ENCODE measurements around the gene GID8. TPM values are rescaled to one million over a fixed set of nuclear protein-coding genes. Genes with fewer than 3 reads are reported as not detected.

Gene GID8
- total RNA-seq, 2 donors from 2014 or later = 16.8 to 18.7 TPM

- Histone ChIP-seq H3K4me3 (peak overlapping the region; percentile 54 to 58), H3K36me3 (no peaks in the 10 kb centered on the region), H3K27me3 (no peaks in the 10 kb centered on the region), H3K9me3 (no peaks in the 10 kb centered on the region), H3K4me1 (peaks cover 0 to 53% of the 10 kb centered on the region in 2 donors), H3K27ac (peak overlapping the region; percentile 84 to 86)
- DNase-seq (ENCODE audit: low spot score) = no peak
- no peak for TF ChIP-seq CTCF (IDR thresholded peaks at IDR 0.05)
These were observed 9.6 kb upstream of the GID8 start for GRCh38 chr20:62928246-62928939.

GRCh38 chr20:62929051-62929538, 8.9 kb upstream of the GID8 start:
- DNase-seq (ENCODE audit: low spot score) = no peak
- Histone ChIP-seq H3K27me3 (no peaks in the 10 kb centered on the region), H3K27ac (peak overlapping the region; percentile 84 to 86), H3K4me3 (peak overlapping the region; percentile 54 to 58), H3K4me1 (peaks cover 0 to 50% of the 10 kb centered on the region in 2 donors), H3K36me3 (no peaks in the 10 kb centered on the region), H3K9me3 (no peaks in the 10 kb centered on the region)
- no peak for TF ChIP-seq CTCF (IDR thresholded peaks at IDR 0.05)

GRCh38 chr20:62931464-62931863, 6.5 kb upstream of the GID8 start:
- H3K36me3 ChIP-seq = no peaks in the 10 kb centered on the region
- no peak overlapping the region for H3K4me3 ChIP-seq
- no peak for DNase-seq (ENCODE audit: low spot score)
- no peaks in the 10 kb centered on the region for H3K27me3 ChIP-seq
- H3K4me1 ChIP-seq = peaks cover 0 to 61% of the 10 kb centered on the region in 2 donors
- H3K27ac ChIP-seq = no peak overlapping the region
- TF ChIP-seq CTCF (IDR thresholded peaks at IDR 0.05) = no peak
- H3K9me3 ChIP-seq = no peaks in the 10 kb centered on the region

- Histone ChIP-seq H3K27ac (no peak overlapping the region), H3K36me3 (no peaks in the 10 kb centered on the region), H3K27me3 (no peaks in the 10 kb centered on the region), H3K9me3 (no peaks in the 10 kb centered on the region), H3K4me1 (peaks cover 0 to 49% of the 10 kb centered on the region in 2 donors), H3K4me3 (no peak overlapping the region)
- DNase-seq (ENCODE audit: low spot score) = no peak
- TF ChIP-seq CTCF (IDR thresholded peaks at IDR 0.05) = no peak
These were observed 4.0 kb upstream of the GID8 start for GRCh38 chr20:62933966-62934365.

GRCh38 chr20:62935204-62935967, 2.6 kb upstream of the GID8 start:
- H3K27me3 ChIP-seq = no peaks in the 10 kb centered on the region
- no peak overlapping the region for H3K4me3 ChIP-seq
- DNase-seq (ENCODE audit: low spot score) = no peak
- no peak overlapping the region for H3K27ac ChIP-seq
- no peaks in the 10 kb centered on the region for H3K9me3 ChIP-seq
- H3K4me1 ChIP-seq = peaks cover 0 to 49% of the 10 kb centered on the region in 2 donors
- H3K36me3 ChIP-seq = no peaks in the 10 kb centered on the region
- no peak for TF ChIP-seq CTCF (IDR thresholded peaks at IDR 0.05)
